ACC112 (cell line): ENCODE data around the gene IRS2.

ENCODE experiments used
- H2AFZ ChIP-seq: fragments of 200-600 bp; sonication (generic); one replicate; pipeline ENCODE4 v1.6.0; 2017; ENCODE audit warnings: antibody characterized with exemption, low read length; ENCODE audit not compliant: unreplicated experiment
- H3K27ac ChIP-seq: fragments of 200-600 bp; sonication (generic); 2 replicates; pipeline ENCODE4 v1.5.1; 2014; ENCODE audit warnings: low read depth, mild to moderate bottlenecking, antibody characterized with exemption, low read length, moderate library complexity
- H3K27me3 ChIP-seq: fragments of 200-600 bp; sonication (generic); 2 replicates; pipeline ENCODE4 v1.6.1; 2014; ENCODE audit warnings: mild to moderate bottlenecking, antibody characterized with exemption, low read length, moderate library complexity, mixed read lengths; ENCODE audit not compliant: insufficient read depth
- H3K36me3 ChIP-seq: fragments of 200-600 bp; sonication (generic); 2 replicates; pipeline ENCODE4 v1.6.1; 2016; ENCODE audit warnings: mild to moderate bottlenecking, antibody characterized with exemption, low read length, moderate library complexity, mixed read lengths; ENCODE audit not compliant: insufficient read depth
- H3K4me1 ChIP-seq: fragments of 200-600 bp; sonication (generic); one replicate; pipeline ENCODE4 v1.6.1; 2016; ENCODE audit warnings: low read length, mixed read lengths; ENCODE audit not compliant: insufficient read depth, unreplicated experiment, control insufficient read depth
- H3K4me3 ChIP-seq: fragments of 200-600 bp; sonication (generic); 2 replicates; pipeline ENCODE4 v1.5.1; 2014; ENCODE audit warnings: mild to moderate bottlenecking, low read depth, low read length
- H3K79me2 ChIP-seq: fragments of 200-600 bp; sonication (generic); one replicate; pipeline ENCODE4 v1.6.0; 2016; ENCODE audit warnings: low read length; ENCODE audit not compliant: control insufficient read depth, unreplicated experiment, insufficient read depth

Gene IRS2

GRCh38 chr13:109719962-109720646 is 66.3 kb downstream of the IRS2 start:
- H3K4me3 ChIP-seq = no peak overlapping the region
- H3K4me1 ChIP-seq = peaks cover 4% of the 10 kb centered on the region
- no peak overlapping the region for H3K27ac ChIP-seq
- no peaks in the 10 kb centered on the region for H3K36me3 ChIP-seq
- H3K79me2 ChIP-seq = no peaks in the 10 kb centered on the region
- no peaks in the 10 kb centered on the region for H3K27me3 ChIP-seq
- no peak overlapping the region for H2AFZ ChIP-seq

DNA sequence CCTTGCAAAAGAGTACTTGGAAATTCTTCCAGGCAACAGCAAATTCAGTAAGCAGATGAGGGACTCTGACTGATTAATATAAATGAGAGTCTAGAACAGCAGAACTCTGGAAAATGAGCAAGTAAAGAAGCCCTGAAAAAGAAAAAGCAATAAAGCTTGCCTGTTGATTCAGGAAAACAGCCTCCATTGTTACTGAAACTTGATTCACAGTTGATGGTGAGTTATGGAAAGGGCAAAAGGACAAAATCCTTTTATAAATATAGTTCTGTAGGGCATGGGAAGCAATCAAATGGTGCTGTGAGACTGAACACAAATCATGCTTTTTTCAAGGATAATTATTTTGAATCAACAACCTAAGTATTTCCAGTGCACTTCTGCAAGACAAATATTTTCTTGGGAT is 67.7 kb downstream of the IRS2 start:
- Histone ChIP-seq H3K27me3 (no peaks in the 10 kb centered on the region), H3K79me2 (no peaks in the 10 kb centered on the region), H3K36me3 (no peaks in the 10 kb centered on the region), H2AFZ (no peak overlapping the region), H3K27ac (no peak overlapping the region), H3K4me1 (peaks cover 4% of the 10 kb centered on the region), H3K4me3 (no peak overlapping the region)

- Histone ChIP-seq H2AFZ (no peak overlapping the region), H3K36me3 (no peaks in the 10 kb centered on the region)
Observed at GRCh38 chr13:109717686-109718085, 68.7 kb downstream of the IRS2 start.

DNA sequence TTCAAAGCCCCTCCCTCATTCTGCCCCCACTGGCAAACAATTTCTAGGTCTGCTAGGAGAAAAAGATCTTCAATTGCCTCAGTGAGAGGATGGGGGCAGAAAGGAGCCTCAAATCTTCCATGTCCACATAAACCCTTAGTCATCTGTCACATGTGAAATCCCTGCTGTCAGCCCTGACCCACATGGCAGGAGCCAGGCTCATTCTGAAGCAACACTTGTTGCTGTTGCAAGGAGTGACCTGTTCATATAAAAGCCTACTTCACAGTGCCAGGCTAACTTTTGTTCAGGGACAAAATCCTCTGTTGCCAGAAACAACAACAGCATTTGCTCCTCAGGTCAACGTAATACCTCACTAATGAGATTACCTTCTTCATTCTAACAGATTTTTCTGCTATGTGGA is 70.5 kb downstream of the IRS2 start:
- Histone ChIP-seq H3K4me3 (no peak overlapping the region), H3K27me3 (no peaks in the 10 kb centered on the region), H3K4me1 (peaks cover 4% of the 10 kb centered on the region), H3K27ac (no peak overlapping the region), H3K79me2 (no peaks in the 10 kb centered on the region), H3K36me3 (no peaks in the 10 kb centered on the region), H2AFZ (no peak overlapping the region)

More at GRCh38 chr13:109717686-109718085, 68.7 kb downstream of the IRS2 start:
- H3K79me2 ChIP-seq = no peaks in the 10 kb centered on the region
- H3K27me3 ChIP-seq = no peaks in the 10 kb centered on the region
- H3K27ac ChIP-seq = no peak overlapping the region
- H3K4me3 ChIP-seq = no peak overlapping the region
- peaks cover 4% of the 10 kb centered on the region for H3K4me1 ChIP-seq

- Histone ChIP-seq H3K4me3 (no peak overlapping the region), H2AFZ (no peak overlapping the region), H3K27me3 (no peaks in the 10 kb centered on the region), H3K36me3 (no peaks in the 10 kb centered on the region), H3K27ac (no peak overlapping the region), H3K79me2 (no peaks in the 10 kb centered on the region), H3K4me1 (peaks cover 4% of the 10 kb centered on the region)
Observed at GRCh38 chr13:109713681-109714080, 72.7 kb downstream of the IRS2 start.

- H3K4me1 ChIP-seq = peaks cover 4% of the 10 kb centered on the region
- H3K36me3 ChIP-seq = no peaks in the 10 kb centered on the region
- H3K27me3 ChIP-seq = no peaks in the 10 kb centered on the region
- H3K4me3 ChIP-seq = no peak overlapping the region
- H2AFZ ChIP-seq = no peak overlapping the region
- H3K27ac ChIP-seq = no peak overlapping the region
- H3K79me2 ChIP-seq = no peaks in the 10 kb centered on the region
Observed at GRCh38 chr13:109712124-109712722, 74.2 kb downstream of the IRS2 start.

DNA sequence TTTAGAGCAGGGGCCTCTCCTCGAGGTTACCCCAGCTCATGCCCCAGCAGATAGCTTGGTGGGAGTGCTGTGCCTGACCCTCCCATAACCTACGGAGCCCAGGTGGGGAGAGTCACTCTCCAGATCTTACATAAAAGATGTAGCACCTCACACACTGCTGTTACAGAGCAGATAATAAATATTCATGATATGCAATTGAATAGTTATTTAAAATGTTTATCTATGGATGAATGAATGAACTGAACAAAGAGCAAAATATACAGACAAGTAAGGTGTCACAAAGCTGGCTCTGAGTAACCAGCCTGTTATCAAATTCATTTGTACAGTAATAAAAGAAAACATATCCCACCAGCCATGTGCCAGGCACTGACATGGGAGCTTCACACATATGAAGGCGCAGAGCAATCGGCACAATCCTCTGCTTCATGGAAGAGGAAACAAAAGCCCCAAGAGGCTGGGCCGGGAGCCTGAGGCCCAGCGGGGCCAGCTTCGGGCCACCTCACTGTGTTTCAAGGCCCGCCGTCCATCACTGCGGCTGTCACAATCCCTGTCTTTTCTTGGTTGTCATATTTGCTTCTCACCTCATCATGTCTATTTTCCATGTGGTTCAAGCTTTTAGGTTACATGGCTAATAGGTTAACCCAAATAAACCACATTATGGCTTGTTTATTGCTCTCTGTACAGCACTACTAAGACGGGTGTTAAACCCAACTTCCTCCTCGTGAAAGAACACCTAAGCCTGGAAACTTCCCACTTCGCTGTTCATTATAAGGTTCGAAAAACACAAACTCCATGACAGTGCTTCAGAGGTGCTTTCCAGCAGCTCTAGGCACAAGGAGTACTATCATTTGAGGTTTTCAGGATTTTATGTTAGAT is 78.4 kb downstream of the IRS2 start:
- Histone ChIP-seq H3K4me3 (no peak overlapping the region), H3K79me2 (no peaks in the 10 kb centered on the region), H3K4me1 (no peaks in the 10 kb centered on the region), H3K27ac (no peak overlapping the region), H3K27me3 (no peaks in the 10 kb centered on the region), H3K36me3 (no peaks in the 10 kb centered on the region), H2AFZ (no peak overlapping the region)

- H3K4me3 ChIP-seq = no peak overlapping the region
Observed at GRCh38 chr13:109707044-109707741, 79.2 kb downstream of the IRS2 start.

GRCh38 chr13:109706015-109706715 is 80.2 kb downstream of the IRS2 start:
- Histone ChIP-seq H3K4me3 (no peak overlapping the region), H3K27ac (no peak overlapping the region), H3K79me2 (no peaks in the 10 kb centered on the region), H3K4me1 (no peaks in the 10 kb centered on the region), H3K36me3 (no peaks in the 10 kb centered on the region), H3K27me3 (no peaks in the 10 kb centered on the region), H2AFZ (no peak overlapping the region)

More at GRCh38 chr13:109707044-109707741, 79.2 kb downstream of the IRS2 start:
- Histone ChIP-seq H3K27ac (no peak overlapping the region), H3K79me2 (no peaks in the 10 kb centered on the region), H3K36me3 (no peaks in the 10 kb centered on the region), H3K4me1 (no peaks in the 10 kb centered on the region), H2AFZ (no peak overlapping the region), H3K27me3 (no peaks in the 10 kb centered on the region)
